ENCODE measurements around the gene PLD1.

The PLD1 gene

GRCh38 chr3:171827385-171827784 lies 17.1 kb upstream of the PLD1 start:
- in situ Hi-C loops (cut with MboI; ENCODE audit: low sequenced_read_pairs, unreplicated experiment): no loop called here
- no peak for TF ChIP-seq CTCF (IDR thresholded peaks at IDR 0.05; ENCODE audit: borderline replicate concordance, control extremely low read depth, extremely low read depth, insufficient read depth, missing control alignments)
- no peak for DNase-seq (ENCODE audit: low spot score)

GRCh38 chr3:171825222-171825828 lies 15.0 kb upstream of the PLD1 start:
- DNase-seq (ENCODE audit: low spot score): no peak
- in situ Hi-C loops (cut with MboI; ENCODE audit: low sequenced_read_pairs, unreplicated experiment): no loop called here
- TF ChIP-seq CTCF (IDR thresholded peaks at IDR 0.05; ENCODE audit: borderline replicate concordance, control extremely low read depth, extremely low read depth, insufficient read depth, missing control alignments): no peak

GRCh38 chr3:171824824-171825221 lies 14.5 kb upstream of the PLD1 start:
- no peak for DNase-seq (ENCODE audit: low spot score)

GRCh38 chr3:171824116-171824515 lies 13.8 kb upstream of the PLD1 start:
- DNase-seq (ENCODE audit: low spot score): no peak
- TF ChIP-seq CTCF (IDR thresholded peaks at IDR 0.05; ENCODE audit: borderline replicate concordance, control extremely low read depth, extremely low read depth, insufficient read depth, missing control alignments): no peak
- in situ Hi-C loops (cut with MboI; ENCODE audit: low sequenced_read_pairs, unreplicated experiment): no loop called here

More at GRCh38 chr3:171824824-171825221, 14.5 kb upstream of the PLD1 start:
- no peak for TF ChIP-seq CTCF (IDR thresholded peaks at IDR 0.05; ENCODE audit: borderline replicate concordance, control extremely low read depth, extremely low read depth, insufficient read depth, missing control alignments)
- in situ Hi-C loops (cut with MboI; ENCODE audit: low sequenced_read_pairs, unreplicated experiment): no loop called here

- in situ Hi-C loops (cut with MboI; ENCODE audit: low sequenced_read_pairs, unreplicated experiment): no loop called here
- no peak for TF ChIP-seq CTCF (IDR thresholded peaks at IDR 0.05; ENCODE audit: borderline replicate concordance, control extremely low read depth, extremely low read depth, insufficient read depth, missing control alignments)
- DNase-seq (ENCODE audit: low spot score): no peak
Observed at GRCh38 chr3:171822431-171823106, 12.3 kb upstream of the PLD1 start.

- TF ChIP-seq CTCF (IDR thresholded peaks at IDR 0.05; ENCODE audit: borderline replicate concordance, control extremely low read depth, extremely low read depth, insufficient read depth, missing control alignments): no peak
- no peak for DNase-seq (ENCODE audit: low spot score)
- in situ Hi-C loops (cut with MboI; ENCODE audit: low sequenced_read_pairs, unreplicated experiment): no loop called here
Observed at GRCh38 chr3:171821778-171822358, 11.6 kb upstream of the PLD1 start.
